Spinal cord (tissue), 4 donors: ENCODE measurements around the gene PDHA2. TPM values are rescaled to one million over a fixed set of nuclear protein-coding genes. Genes with fewer than 3 reads are reported as not detected.

Source experiments
- polyA plus RNA-seq, 2 donors: library from polyadenylated mRNA; unstranded; fragments of 120-200 nt; gene quantifications; one replicate each; pipeline ENCODE4 v1.2.1, GENCODE V29; 2013; ENCODE audit not compliant: insufficient read length in 2 of 2
- small RNA-seq: library from RNA; depleted of rRNA; stranded (forward); fragments of <200 nt; gene quantifications from one replicate; pipeline ENCODE3, GENCODE V24; 2014; ENCODE audit warnings: low replicate concordance
- total RNA-seq, 2 donors: library from RNA; depleted of rRNA in 1 of 2; stranded (reverse); fragments of 120-200 nt in 1 of 2; fragments of >200 nt in 1 of 2; gene quantifications; one replicate each; pipeline versions ENCODE4 v1.2.3 to v1.2.4, GENCODE V29; 2013 to 2014

PDHA2 gene
- total and polyA plus RNA-seq, 4 donors: not detected

Small RNAs within 50 kb of the gene (small RNA-seq; reads per million reads assigned to genes)
- gene RNU6-1059P: not detected
